ENCODE results near the gene CDK16.

Gene CDK16

GRCh38 chrX:47221756-47222155 lies 3.3 kb downstream of the CDK16 start:
- H3K36me3 ChIP-seq (ENCODE audit: control insufficient read depth, insufficient read depth, low read length) = no peaks in the 10 kb centered on the region
- peaks cover 10% of the 10 kb centered on the region for H3K79me2 ChIP-seq
- no peak overlapping the region for H3K4me2 ChIP-seq (ENCODE audit: low read length)
- H3K9ac ChIP-seq = no peak overlapping the region
- H2AFZ ChIP-seq = no peak overlapping the region
- no peak overlapping the region for H3K4me3 ChIP-seq (ENCODE audit: low read depth, low read length)
- H3K27ac ChIP-seq = no peak overlapping the region
- no peaks in the 10 kb centered on the region for H3K9me3 ChIP-seq (ENCODE audit: control insufficient read depth, low read length)
- no peak for TF ChIP-seq CTCF (IDR thresholded peaks at IDR 0.05)
- H3K27me3 ChIP-seq (ENCODE audit: control insufficient read depth, insufficient read depth, low read length) = no peaks in the 10 kb centered on the region
- H3K4me1 ChIP-seq = peaks cover 9% of the 10 kb centered on the region

GRCh38 chrX:47222751-47223350 lies 4.4 kb downstream of the CDK16 start:
- TF ChIP-seq CTCF (IDR thresholded peaks at IDR 0.05) = no peak
- Histone ChIP-seq H3K79me2 (peaks cover 10% of the 10 kb centered on the region), H3K9me3 (ENCODE audit: control insufficient read depth, low read length) (no peaks in the 10 kb centered on the region), H3K4me3 (ENCODE audit: low read depth, low read length) (no peak overlapping the region), H2AFZ (no peak overlapping the region), H3K36me3 (ENCODE audit: control insufficient read depth, insufficient read depth, low read length) (no peaks in the 10 kb centered on the region), H3K27me3 (ENCODE audit: control insufficient read depth, insufficient read depth, low read length) (no peaks in the 10 kb centered on the region), H3K4me2 (ENCODE audit: low read length) (no peak overlapping the region), H3K9ac (no peak overlapping the region), H3K4me1 (peaks cover 9% of the 10 kb centered on the region), H3K27ac (no peak overlapping the region)

- Histone ChIP-seq H3K79me2 (peaks cover 10% of the 10 kb centered on the region), H3K4me1 (peaks cover 9% of the 10 kb centered on the region), H3K27me3 (ENCODE audit: control insufficient read depth, insufficient read depth, low read length) (no peaks in the 10 kb centered on the region), H3K4me3 (ENCODE audit: low read depth, low read length) (no peak overlapping the region), H3K9me3 (ENCODE audit: control insufficient read depth, low read length) (no peaks in the 10 kb centered on the region), H2AFZ (no peak overlapping the region), H3K36me3 (ENCODE audit: control insufficient read depth, insufficient read depth, low read length) (no peaks in the 10 kb centered on the region), H3K4me2 (ENCODE audit: low read length) (no peak overlapping the region), H3K9ac (no peak overlapping the region), H3K27ac (no peak overlapping the region)
- no peak for TF ChIP-seq CTCF (IDR thresholded peaks at IDR 0.05)
These were observed 5.2 kb downstream of the CDK16 start for GRCh38 chrX:47223476-47224250.

- H3K27ac ChIP-seq = no peak overlapping the region
- no peaks in the 10 kb centered on the region for H3K36me3 ChIP-seq (ENCODE audit: control insufficient read depth, insufficient read depth, low read length)
- H3K4me3 ChIP-seq (ENCODE audit: low read depth, low read length) = no peak overlapping the region
- no peaks in the 10 kb centered on the region for H3K9me3 ChIP-seq (ENCODE audit: control insufficient read depth, low read length)
- H3K27me3 ChIP-seq (ENCODE audit: control insufficient read depth, insufficient read depth, low read length) = no peaks in the 10 kb centered on the region
- H2AFZ ChIP-seq = no peak overlapping the region
- H3K4me1 ChIP-seq = peaks cover 9% of the 10 kb centered on the region
- H3K4me2 ChIP-seq (ENCODE audit: low read length) = no peak overlapping the region
- TF ChIP-seq CTCF (IDR thresholded peaks at IDR 0.05) = no peak
- no peak overlapping the region for H3K9ac ChIP-seq
- H3K79me2 ChIP-seq = peaks cover 7% of the 10 kb centered on the region
These were observed 5.9 kb downstream of the CDK16 start for GRCh38 chrX:47224266-47224895.
